Measurements from ENCODE around the gene GALNT18. TPM values are rescaled to one million over a fixed set of nuclear protein-coding genes. Genes with fewer than 3 reads are reported as not detected.

The GALNT18 gene
- total and polyA plus RNA-seq, 2 donors (not counting 3 experiments of a cell fraction or from before 2014, with no cell fraction given): 0.17 to 0.18 TPM

DNA sequence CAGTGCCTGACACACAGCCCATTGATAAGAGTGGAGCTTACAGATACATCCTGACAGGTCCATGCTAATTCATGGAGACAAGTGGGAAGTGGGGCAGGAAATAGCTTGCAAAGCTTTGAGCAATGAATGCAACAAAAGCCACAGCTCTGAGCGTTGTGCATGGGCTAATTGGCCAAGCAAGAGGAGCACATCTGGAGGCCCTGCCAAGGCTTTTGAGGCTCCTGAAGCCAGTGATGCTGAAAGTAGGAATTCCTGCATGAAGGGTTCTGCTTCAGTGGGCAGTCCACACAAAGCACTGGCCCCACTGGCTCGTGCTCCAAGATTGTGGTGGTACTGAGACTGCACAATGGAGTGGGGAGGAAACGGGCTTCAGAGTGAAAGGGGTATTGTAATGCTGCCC lies 164.9 kb downstream of the GALNT18 start:
- Histone ChIP-seq H2AFZ (ENCODE audit: low read depth, low read length) (no peak overlapping the region), H3K36me3 (ENCODE audit: control insufficient read depth in 2 of 2, extremely low read depth in 1 of 2, insufficient read depth in 2 of 2, low read length in 2 of 2) (no peaks in the 10 kb centered on the region), H3K4me1 (ENCODE audit: control insufficient read depth, extremely low read depth, insufficient read depth, low read length) (no peaks in the 10 kb centered on the region), H3K9me1 (replicated peaks; ENCODE audit: control insufficient read depth, extremely low read depth, insufficient read depth, low read length) (no peaks in the 10 kb centered on the region), H3K27ac (ENCODE audit: insufficient read depth, low read depth, low read length) (no peak overlapping the region), H3K79me2 (ENCODE audit: control insufficient read depth, insufficient read depth, low read length) (no peaks in the 10 kb centered on the region), H3K27me3 (ENCODE audit: control insufficient read depth in 2 of 2, insufficient read depth in 2 of 2, low read length in 2 of 2) (no peaks in the 10 kb centered on the region), H3K9ac (replicated peaks; ENCODE audit: extremely low read depth, insufficient read depth, low read length) (no peak overlapping the region), H3K9me3 (replicated peaks; ENCODE audit: control insufficient read depth, insufficient read depth, low read length) (no peaks in the 10 kb centered on the region), H3K4me3 (replicated peaks in 1 of 3; ENCODE audit: insufficient read depth in 1 of 3, low read depth in 1 of 3, low read length in 3 of 3) (no peak overlapping the region), H4K20me1 (replicated peaks; ENCODE audit: control insufficient read depth, extremely low read depth, insufficient read depth, low read length) (no peaks in the 10 kb centered on the region), H3K4me2 (ENCODE audit: insufficient read depth, low read length) (no peak overlapping the region)
- TF ChIP-seq MYC (IDR thresholded peaks at IDR 0.05; ENCODE audit: low read depth, low read length): no peak
- TF ChIP-seq GATA2 (IDR thresholded peaks at IDR 0.05; ENCODE audit: insufficient read depth, insufficient read length, low read depth, low read length): no peak
- no peak for TF ChIP-seq POLR2A (IDR thresholded peaks at IDR 0.05; ENCODE audit: low read depth, low read length)
- TF ChIP-seq EZH2 (IDR thresholded peaks at IDR 0.05; ENCODE audit: borderline replicate concordance, low read depth, low read length, severe bottlenecking): no peak
- TF ChIP-seq, protein P1, sequence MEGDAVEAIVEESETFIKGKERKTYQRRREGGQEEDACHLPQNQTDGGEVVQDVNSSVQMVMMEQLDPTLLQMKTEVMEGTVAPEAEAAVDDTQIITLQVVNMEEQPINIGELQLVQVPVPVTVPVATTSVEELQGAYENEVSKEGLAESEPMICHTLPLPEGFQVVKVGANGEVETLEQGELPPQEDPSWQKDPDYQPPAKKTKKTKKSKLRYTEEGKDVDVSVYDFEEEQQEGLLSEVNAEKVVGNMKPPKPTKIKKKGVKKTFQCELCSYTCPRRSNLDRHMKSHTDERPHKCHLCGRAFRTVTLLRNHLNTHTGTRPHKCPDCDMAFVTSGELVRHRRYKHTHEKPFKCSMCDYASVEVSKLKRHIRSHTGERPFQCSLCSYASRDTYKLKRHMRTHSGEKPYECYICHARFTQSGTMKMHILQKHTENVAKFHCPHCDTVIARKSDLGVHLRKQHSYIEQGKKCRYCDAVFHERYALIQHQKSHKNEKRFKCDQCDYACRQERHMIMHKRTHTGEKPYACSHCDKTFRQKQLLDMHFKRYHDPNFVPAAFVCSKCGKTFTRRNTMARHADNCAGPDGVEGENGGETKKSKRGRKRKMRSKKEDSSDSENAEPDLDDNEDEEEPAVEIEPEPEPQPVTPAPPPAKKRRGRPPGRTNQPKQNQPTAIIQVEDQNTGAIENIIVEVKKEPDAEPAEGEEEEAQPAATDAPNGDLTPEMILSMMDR (IDR thresholded peaks at IDR 0.05; ENCODE audit: extremely low read depth in 1 of 2, insufficient read depth in 1 of 2, low read depth in 1 of 2, low read length in 2 of 2): no peak
- TF ChIP-seq, protein P2, sequence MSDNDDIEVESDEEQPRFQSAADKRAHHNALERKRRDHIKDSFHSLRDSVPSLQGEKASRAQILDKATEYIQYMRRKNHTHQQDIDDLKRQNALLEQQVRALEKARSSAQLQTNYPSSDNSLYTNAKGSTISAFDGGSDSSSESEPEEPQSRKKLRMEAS (IDR thresholded peaks at IDR 0.05; ENCODE audit: insufficient read depth, insufficient read length): no peak
- no peak for TF ChIP-seq JUN (IDR thresholded peaks at IDR 0.05; ENCODE audit: borderline replicate concordance, insufficient read depth, insufficient read length, low read depth)
- FAIRE-seq: no peak
- dilution Hi-C loops (cut with MboI; ENCODE audit: extremely low pct_ligation_motif_present, low sequenced_read_pairs): no loop called here
- intact Hi-C loops (cut with micrococcal nuclease): no loop called here
- CTCF ChIA-PET: no interaction called here
- no TSS peak for BruUV-seq (replicated peaks)
- no peak for DNase-seq (ENCODE audit: low read depth, low spot score)
- POLR2A ChIA-PET: no interaction called here

Measured in endothelial cell of umbilical vein (primary cell).